DND-41 (cell line): ENCODE data around the gene PSMA6.

Experiments
- EZH2 ChIP-seq: IDR thresholded peaks from 3 replicates; pipeline ENCODE4 v1.6.1; 2012; ENCODE audit warnings: borderline replicate concordance, low read depth, mild to moderate bottlenecking, moderate library complexity, low read length, inconsistent platforms; ENCODE audit not compliant: severe bottlenecking
- TF ChIP-seq, protein P1 (sequence below): IDR thresholded peaks from 2 replicates; pipeline ENCODE4 v1.5.1; 2012; ENCODE audit warnings: borderline replicate concordance, low read length, moderate library complexity, mild to moderate bottlenecking; ENCODE audit not compliant: poor library complexity, severe bottlenecking; ENCODE audit errors: extremely low read depth

DNA sequence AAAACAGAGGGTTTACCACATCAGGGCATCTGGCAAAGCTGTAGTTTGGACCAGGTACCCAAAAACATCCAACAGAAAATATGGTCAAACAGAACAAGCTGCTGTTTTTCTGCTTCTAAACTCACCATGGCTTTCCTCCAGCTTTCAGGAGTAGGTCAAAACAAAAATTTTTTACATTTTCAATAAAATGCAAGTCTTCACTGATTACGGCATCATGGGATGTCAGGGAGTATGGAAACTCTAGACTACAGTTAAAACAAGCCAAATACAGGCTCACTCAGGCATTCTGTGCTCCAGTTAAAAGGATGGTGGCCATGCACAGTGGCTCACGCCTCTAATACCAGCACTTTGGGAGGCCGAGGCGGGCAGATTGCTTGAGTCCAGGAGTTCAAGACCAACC is 47.1 kb upstream of the PSMA6 start:
- TF ChIP-seq, protein P1, sequence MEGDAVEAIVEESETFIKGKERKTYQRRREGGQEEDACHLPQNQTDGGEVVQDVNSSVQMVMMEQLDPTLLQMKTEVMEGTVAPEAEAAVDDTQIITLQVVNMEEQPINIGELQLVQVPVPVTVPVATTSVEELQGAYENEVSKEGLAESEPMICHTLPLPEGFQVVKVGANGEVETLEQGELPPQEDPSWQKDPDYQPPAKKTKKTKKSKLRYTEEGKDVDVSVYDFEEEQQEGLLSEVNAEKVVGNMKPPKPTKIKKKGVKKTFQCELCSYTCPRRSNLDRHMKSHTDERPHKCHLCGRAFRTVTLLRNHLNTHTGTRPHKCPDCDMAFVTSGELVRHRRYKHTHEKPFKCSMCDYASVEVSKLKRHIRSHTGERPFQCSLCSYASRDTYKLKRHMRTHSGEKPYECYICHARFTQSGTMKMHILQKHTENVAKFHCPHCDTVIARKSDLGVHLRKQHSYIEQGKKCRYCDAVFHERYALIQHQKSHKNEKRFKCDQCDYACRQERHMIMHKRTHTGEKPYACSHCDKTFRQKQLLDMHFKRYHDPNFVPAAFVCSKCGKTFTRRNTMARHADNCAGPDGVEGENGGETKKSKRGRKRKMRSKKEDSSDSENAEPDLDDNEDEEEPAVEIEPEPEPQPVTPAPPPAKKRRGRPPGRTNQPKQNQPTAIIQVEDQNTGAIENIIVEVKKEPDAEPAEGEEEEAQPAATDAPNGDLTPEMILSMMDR, result no peak
- no peak for TF ChIP-seq EZH2
